Prostate gland (tissue), 2 donors: ENCODE data around the gene BAIAP2.

ENCODE experiments used
- POLR2A ChIP-seq: fragments of 450-650 bp; IDR thresholded peaks from one replicate; pipeline ENCODE4 v1.6.1; 2016; ENCODE audit warnings: antibody characterized with exemption, mild to moderate bottlenecking
- TF ChIP-seq, protein P1 (sequence below), 4 experiments: fragments of 200-600 bp in 2 of 4; fragments of 450-650 bp in 2 of 4; sonication (generic) in 2 of 4; IDR thresholded peaks; 1 replicate in 3 of 4; 2 replicates in 1 of 4; pipeline ENCODE4 v1.5.1; 2016 to 2019; ENCODE audit warnings: antibody characterized with exemption in 4 of 4, mild to moderate bottlenecking in 2 of 4, moderate library complexity in 2 of 4

DNA sequence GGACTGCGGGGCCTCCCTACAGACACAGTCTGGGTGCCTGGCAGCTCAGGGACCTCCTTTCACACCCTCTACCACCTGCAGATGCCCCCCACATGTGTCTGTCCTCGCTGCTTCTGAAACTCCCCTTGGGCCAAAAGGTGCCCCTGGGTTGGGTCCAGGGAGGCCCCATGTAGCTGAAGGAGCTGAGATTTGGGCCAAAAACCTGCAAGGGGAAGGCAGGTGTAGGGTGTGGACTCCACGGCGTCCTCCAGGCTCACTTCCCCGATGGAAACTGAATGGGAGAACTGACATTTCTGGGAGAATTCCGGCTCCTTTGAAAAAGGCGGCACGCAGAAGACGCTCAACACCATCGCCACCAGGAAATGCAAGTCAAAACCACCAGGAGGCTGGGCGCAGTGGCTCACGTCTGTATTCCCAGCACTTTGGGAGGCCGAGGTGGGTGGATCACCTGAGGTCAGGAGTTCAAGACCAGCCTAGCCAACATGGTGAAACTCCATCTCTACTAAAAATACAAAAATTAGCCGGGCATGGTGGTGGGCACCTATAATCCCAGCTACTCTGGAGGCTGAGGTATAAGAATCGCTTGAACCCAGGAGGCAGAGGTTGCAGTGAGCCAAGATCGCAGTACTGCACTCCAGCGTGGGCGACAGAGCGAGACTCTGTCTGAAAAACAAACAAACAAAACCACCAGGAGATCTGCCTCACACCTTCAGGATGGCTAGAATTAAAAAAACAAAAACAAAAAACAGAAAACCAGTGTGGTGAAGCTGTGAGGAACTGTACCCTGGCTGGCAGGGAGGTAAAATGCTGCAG lies 13.2 kb upstream of the BAIAP2 start:
- TF ChIP-seq, protein P1, sequence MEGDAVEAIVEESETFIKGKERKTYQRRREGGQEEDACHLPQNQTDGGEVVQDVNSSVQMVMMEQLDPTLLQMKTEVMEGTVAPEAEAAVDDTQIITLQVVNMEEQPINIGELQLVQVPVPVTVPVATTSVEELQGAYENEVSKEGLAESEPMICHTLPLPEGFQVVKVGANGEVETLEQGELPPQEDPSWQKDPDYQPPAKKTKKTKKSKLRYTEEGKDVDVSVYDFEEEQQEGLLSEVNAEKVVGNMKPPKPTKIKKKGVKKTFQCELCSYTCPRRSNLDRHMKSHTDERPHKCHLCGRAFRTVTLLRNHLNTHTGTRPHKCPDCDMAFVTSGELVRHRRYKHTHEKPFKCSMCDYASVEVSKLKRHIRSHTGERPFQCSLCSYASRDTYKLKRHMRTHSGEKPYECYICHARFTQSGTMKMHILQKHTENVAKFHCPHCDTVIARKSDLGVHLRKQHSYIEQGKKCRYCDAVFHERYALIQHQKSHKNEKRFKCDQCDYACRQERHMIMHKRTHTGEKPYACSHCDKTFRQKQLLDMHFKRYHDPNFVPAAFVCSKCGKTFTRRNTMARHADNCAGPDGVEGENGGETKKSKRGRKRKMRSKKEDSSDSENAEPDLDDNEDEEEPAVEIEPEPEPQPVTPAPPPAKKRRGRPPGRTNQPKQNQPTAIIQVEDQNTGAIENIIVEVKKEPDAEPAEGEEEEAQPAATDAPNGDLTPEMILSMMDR (IDR thresholded peaks at IDR 0.05): no peak
- no peak for TF ChIP-seq POLR2A
